HT-29 (cell line): ENCODE results near the gene PLGRKT. TPM values are rescaled to one million over a fixed set of nuclear protein-coding genes. Genes with fewer than 3 reads are reported as not detected.
"Not testable (repeated sequence)": the region's sequence is repeated elsewhere in the genome, so short reads cannot be mapped to it uniquely, and the experiment has no call there.

Experiments
- DNase-seq: peaks from one replicate; pipeline ENCODE4 v3.0.0-alpha.2; 2015; ENCODE audit warnings: low spot score
- total RNA-seq: library from RNA; depleted of rRNA; stranded (reverse); fragments of >200 nt; shearing (Covaris generic); gene quantifications from 2 replicates; pipeline ENCODE4 v1.2.3, GENCODE V29; 2014

The PLGRKT gene
- total RNA-seq, 1 experiment from 2014 or later = 4.1 TPM

DNA sequence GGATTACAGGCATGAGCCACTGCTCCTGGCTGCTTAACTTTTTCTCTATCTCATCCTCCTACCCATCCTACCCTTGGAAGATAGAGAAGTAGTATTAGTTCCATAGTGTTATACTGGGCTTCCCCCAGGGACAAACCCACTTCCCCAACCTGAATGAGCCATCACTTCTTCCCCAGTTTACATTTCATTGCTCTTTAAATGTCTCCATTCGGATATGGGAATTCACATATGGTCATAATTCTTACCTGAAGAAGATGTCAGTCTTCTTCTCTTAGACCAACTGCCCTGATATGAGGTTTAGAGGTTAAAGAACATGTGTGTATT lies 14.5 kb upstream of the PLGRKT start:
- DNase-seq = no peak

DNA sequence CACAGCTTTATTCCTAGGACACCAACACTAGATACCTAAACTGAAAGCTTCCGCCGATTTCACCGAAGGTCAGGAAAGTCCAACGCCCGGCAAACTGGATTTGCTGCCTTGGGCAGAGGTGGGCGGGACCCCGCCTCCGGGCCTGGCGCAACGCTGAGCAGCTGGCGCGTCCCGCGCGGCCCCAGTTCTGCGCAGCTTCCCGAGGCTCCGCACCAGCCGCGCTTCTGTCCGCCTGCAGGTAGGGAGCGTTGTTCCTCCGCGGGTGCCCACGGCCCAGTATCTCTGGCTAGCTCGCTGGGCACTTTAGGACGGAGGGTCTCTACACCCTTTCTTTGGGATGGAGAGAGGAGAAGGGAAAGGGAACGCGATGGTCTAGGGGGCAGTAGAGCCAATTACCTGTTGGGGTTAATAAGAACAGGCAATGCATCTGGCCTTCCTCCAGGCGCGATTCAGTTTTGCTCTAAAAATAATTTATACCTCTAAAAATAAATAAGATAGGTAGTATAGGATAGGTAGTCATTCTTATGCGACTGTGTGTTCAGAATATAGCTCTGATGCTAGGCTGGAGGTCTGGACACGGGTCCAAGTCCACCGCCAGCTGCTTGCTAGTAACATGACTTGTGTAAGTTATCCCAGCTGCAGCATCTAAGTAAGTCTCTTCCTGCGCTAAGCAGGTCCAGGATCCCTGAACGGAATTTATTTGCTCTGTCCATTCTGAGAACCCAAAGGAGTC lies 12.8 kb upstream of the PLGRKT start, which contains the start of gene CD274:
Gene CD274 (plus strand): TSS at position 184 of the 733 bp plus-strand sequence. CDS start 5,572 bp downstream, outside the sequence.
- peak; percentile 93 for DNase-seq

DNA sequence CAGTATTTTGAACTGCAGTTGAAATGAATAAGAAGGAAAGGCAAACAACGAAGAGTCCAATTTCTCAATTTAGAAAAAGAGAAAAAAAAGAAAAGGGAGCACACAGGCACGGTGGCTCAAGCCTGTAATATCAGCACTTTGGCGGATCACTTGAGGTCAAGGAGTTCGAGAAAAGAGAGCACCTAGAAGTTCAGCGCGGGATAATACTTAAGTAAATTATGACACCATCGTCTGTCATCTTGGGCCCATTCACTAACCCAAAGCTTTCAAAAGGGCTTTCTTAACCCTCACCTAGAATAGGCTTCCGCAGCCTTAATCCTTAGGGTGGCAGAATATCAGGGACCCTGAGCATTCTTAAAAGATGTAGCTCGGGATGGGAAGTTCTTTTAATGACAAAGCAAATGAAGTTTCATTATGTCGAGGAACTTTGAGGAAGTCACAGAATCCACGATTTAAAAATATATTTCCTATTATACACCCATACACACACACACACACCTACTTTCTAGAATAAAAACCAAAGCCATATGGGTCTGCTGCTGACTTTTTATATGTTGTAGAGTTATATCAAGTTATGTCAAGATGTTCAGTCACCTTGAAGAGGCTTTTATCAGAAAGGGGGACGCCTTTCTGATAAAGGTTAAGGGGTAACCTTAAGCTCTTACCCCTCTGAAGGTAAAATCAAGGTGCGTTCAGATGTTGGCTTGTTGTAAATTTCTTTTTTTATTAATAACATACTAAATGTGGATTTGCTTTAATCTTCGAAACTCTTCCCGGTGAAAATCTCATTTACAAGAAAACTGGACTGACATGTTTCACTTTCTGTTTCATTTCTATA lies 12.0 kb upstream of the PLGRKT start:
- DNase-seq = no peak

DNA sequence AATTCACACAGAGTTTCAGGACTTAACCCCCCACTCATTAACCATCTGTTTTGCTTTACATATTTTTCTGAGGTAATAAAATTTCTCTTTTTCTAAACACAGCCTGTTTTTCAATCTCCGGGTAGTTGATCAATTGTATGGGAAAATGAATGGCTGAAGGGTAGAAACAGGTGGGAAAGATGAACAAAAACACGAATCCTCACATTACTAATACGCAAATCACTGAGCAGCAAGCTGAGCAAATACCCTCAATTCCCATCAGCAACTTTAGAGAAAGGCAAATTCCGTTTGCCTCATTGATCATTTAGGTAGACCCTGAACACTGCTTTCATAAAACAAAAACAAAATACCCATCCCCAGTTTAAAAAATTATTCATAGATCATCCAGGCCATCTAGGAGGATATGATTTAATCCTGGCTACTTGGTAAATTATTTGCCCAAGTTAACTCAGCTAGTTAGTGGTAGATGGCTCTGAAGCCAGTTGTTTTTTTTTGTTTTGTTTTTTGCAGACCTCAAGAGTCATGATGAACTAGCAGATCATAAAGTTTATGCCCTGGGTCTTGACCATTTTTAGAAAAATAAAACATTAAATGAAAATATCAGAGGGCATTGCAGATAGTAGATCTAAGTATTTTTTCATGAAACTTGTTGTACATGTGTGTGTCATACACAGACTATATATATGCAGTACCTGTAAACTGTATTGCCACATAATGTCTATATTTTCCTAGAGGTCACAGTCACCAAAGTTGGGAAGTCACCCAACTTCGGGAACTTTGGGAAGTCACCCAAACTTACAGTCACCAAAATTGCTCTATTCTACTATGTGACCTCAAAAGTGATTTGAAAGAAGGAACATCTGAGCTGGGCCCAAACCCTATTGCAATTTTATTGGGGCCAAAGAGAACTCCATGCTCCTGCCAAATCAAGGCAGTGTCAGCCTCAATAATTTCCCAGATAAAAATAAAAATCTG lies 11.0 kb upstream of the PLGRKT start:
- no peak for DNase-seq

DNA sequence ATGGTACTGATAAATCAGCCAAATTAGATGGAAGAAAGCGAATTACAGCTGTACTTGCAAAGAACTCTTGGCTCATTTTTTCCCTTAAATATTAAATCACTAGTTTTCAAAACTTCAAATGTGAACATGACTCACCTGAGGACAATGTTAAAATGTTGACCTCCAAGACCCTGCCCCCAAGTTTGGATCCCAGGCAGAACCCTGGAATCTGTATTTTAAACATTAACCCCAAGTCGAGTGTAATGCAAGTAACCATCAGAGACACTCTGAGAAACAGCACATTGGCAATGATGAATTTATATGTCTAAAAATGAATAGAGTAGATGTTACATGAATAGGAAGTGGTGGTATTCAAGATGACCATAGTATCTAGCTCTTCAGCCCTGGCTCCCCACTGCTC lies 10.3 kb upstream of the PLGRKT start:
- no peak for DNase-seq

DNA sequence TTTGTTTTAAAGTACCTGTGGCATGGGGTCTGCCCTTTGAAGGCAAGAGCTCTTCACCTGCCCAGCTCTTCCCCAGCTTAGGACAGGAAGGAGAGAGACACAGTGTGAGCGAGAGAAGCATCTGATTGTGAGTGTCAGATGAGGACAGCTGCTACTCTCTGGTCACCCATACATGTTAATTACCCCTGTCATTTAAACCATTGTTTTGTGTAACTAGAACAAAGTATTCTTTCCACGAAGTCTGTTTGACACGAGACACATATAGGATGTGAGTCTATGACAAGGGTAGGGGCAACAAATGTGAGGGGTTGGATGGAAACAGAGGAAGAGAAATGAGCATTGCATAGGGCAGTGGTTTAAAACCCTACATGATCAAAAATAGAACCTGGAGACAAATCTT lies 9.6 kb upstream of the PLGRKT start:
- DNase-seq = no peak

DNA sequence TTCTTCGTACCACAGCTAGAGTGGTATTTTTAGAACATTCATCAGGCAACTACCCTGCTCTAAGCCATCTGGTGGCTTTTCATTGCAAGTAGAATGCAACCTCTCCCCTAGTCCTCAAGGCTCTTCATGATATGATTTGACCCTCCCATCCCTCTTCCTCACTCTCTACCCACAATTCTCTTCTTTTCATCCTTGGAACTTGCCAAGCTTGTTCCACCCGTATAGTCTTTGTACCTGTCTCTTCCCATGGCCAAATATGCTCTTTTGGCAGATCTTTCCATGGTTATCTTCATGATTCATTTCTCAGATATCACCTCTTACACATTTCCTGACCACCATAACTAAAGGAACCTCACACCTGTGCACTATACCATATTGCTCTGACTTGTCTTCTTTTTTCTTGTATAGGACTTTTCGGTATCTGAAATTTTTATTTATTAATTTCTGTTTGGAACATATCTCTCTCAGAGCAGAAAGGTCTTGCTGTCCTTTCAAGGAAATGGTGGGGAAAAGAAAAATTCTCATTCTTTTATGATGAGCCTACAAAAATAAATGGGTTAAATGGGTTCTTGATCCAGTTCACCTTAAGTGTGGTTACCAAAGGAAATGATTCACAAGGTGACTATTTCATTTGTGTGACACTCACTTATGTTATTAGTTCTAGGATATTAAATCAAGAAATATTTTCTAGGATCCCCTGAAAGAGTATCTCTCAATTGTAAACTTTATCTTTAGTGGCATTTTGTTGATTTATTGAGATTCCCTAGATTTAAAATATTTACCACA lies 8.9 kb upstream of the PLGRKT start:
- peak; percentile 76 for DNase-seq

DNA sequence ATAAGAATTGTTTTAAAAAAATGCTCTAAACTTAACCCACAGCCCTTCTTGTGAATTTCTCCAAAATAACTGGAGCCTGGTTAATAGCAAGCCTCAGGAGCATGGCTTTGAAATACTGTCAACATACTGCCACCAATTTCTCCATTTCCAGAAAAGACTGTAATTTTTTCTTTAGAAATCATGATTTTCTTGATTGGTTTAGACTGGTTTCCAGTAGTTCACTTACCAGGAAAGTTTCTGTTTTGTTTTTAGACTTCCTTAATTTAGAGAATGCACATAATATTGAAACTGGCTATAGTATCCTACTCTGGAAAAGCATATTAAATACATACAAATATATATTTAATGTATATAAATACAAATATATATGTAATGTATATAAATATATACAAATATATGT lies 8.2 kb upstream of the PLGRKT start:
- DNase-seq = no peak

DNA sequence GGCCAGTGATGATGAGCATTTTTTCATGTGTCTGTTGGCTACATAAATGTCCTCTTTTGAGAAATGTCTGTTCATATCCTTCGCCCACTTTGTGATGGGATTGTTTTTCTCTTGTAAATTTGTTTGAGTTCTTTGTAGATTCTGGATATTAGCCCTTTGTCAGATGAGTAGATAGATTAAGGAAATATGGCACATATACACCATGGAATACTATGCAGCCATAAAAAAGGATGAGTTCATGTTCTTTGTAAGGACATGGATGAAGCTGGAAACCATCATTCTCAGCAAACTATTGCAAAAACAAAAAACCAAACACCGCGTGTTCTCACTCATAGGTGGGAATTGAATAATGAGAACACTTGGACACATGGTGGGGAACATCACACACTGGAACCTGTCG lies 7.4 kb upstream of the PLGRKT start:
- not testable (repeated sequence) for DNase-seq

DNA sequence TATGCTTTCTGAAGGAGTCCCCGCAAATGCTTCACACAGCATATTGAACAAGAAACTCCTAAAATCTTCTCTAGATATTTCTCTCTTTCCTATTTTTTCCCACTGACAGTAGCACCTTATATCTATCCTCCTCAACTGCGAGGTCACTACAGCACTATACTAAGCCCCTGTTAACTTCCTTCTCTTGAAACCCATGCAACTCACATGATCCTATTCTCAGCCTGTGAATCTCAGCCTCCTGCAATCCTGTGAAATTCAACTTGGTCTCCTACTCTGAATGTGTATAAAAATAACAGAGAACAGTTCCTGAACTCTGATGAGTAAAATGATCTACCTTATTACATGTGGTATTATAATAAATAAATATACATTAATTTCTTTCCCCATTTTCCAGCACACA lies 6.1 kb upstream of the PLGRKT start:
- no peak for DNase-seq

DNA sequence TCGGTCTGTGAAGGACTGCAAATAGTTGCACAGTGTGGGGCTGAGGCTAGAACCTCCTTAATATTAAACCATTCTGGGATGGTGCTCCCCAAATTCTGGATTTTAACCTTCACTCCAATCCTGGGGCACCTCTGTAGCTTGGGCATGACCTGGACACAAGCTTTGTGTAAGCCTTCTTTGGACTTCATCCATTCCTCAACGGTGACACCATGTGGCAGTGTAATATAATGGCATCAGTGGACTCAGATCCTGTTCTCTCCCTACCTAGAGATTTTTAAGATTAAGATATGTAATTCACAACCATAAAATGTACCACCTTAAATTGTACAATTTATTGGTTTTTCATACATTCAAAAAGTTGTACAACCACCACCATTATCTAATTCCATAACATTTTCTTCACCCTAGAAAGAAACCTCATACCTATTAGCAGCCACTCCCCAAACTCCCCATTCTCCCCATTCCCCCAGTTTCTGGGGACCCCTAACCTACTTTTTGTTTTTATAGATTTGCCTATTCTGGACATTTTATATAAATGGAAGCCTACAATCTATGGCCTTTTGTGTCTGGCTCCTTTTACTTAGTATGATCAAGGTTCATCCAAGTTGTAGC lies 4.8 kb upstream of the PLGRKT start:
- DNase-seq = peak; percentile 71

DNA sequence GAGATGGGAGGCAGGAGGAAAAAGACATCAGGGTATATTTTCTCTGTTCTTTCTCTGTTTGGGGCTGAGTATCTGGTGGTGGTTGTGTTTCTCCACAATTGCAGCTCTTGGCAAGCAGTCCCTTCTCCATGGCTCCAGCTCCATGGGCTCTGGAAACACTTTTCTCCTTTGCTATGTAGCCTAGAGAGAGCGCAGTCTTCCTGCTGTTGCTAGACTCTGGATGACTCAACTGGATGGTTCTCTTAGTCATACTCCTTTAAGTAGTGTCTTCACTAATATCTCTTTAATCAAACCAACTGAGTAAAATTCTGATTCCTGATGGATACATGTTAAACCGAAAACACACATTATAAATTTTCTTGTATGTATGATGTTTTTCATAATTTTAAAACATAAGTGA lies 3.3 kb upstream of the PLGRKT start:
- no peak for DNase-seq

DNA sequence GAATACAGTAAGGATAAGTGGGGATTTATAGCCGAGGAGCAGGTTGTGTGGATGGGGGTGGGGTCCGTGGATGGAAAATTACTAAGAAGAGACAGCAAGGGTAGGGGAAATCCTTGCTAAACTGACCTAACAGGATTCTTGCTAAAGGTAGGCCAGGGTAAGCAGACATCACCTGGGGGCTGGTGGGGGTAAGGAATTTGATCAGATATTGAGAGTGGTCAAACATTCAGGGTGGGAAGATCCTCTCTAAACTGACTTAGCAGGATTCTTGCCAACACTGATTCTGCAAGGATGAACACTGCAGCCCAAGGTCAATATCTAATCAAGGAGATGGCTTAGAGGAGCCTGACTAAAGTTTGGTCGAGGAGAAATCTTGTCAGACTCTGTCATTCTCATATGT lies 2.7 kb upstream of the PLGRKT start:
- DNase-seq = no peak

DNA sequence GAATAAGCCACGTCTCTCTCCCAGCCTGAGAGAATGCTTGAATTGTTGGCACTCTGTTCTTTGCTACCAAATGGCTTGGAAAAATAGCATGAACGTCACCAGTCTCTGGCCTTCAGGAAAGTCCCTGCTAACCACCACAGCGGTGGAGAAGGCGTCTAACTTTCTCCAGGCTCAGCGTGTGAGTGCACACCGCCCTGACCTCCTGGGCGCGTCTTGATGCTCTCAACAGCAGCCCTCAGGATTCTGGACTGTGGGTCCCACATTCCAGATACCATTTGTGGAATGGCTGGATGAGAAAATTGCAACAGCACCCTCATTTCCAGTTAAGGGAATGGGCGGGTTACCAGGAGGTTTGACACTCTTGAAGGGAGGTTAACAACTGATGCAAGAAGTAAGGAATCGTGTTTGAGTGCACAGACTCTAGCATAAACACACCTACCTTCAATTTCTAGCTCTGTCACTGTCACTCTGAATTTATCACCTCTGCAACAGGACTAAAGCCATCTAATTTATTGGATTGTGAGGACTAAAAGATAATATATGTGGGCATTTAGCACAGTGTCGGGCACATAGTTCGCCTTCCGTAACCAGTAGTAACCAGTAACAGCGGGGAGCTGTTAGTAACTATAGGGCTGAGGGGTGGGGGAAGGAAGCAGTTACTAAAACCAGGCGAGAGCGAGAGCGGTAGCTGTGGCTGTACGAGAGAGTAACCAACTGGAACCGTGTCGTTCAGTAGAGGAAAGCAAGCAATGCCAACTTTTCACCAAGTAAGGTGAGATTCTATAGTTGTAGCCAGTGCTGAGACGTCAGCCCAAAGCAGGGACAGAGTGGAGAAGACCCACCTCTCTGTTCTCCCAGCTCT lies 807 bp upstream of the PLGRKT start:
- no peak for DNase-seq

DNA sequence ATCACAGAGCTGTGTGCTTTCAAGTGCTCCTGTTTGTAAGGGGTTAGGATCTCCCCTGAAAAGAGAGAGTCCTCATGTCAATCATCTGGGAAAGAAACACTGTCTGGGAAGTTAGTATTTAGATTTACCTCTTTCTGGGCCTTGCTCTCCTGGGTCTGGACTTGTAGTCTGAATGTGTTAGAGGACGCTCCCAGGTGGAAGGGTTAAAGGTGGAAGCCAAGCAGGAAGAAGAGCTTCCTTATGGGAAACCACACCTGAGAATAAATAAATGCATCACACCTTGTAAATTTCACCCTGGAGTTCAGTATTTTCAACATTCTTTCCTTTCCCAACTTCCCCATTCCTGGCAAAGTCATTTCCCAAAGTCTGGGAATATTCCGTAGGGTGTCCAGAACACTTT lies 1.3 kb downstream of the PLGRKT start:
- peak; percentile 58 for DNase-seq

DNA sequence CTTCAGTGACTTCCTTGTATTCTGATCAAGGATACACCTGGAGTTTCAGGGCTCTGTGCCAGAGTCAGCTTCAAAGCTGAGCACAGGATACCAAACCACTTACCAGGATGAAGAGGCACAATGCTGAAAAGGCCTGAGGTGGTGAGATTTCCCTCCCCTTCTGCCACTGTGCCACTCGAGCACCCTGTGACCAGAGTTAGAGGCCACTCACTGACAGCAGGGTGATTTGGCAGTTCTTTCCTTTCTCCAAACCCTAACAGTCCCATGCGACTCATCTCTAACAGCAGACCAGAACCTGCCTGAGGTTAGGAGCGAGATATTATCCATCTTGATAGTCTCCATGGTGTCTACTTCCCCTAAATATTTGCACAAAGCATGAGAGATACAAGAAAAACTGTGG lies 1.8 kb downstream of the PLGRKT start:
- DNase-seq = peak; percentile 27

DNA sequence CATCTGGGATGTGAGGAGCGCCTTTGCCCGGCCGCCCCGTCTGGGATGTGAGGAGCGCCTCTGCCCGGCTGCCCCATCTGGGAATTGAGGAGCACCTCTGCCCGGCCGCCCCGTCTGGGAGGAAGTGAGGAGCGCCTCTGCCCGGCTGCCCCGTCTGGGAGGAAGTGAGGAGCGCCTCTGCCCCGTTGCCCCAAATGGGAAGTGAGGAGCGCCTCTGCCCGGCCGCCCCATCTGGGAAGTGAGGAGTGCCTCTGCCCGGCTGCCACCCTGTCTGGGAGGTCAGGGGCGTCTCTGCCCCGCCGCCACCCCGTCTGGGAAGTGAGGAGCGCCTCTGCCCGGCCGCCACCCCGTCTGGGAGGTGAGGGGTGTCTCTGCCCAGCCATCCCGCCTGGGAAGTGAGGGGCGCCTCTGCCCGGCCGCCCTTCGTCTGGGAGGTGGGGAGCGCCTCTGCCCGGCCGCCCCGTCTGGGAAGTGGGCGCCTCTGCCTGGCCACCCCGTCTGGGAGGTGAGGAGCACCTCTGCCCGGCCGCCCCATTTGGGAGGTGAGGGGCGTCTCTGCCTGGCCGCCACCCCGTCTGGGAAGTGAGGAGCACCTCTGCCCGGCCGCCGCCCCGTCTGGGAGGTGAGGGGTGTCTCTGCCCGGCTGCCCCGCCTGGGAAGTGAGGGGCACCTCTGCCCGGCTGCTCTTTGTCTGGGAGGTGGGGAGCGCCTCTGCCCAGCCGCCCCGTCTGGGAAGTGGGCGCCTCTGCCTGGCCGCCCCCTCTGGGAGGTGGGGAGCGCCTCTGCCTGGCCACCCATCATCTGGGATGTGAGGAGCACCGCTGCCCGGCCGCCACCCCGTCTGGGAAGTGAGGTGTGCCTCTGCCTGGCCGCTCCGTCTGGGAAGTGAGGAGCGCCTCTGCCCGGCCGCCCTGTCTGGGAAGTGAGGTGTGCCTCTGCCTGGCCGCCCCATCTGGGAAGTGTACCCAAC lies 3.6 kb downstream of the PLGRKT start:
- not testable (repeated sequence) for DNase-seq

DNA sequence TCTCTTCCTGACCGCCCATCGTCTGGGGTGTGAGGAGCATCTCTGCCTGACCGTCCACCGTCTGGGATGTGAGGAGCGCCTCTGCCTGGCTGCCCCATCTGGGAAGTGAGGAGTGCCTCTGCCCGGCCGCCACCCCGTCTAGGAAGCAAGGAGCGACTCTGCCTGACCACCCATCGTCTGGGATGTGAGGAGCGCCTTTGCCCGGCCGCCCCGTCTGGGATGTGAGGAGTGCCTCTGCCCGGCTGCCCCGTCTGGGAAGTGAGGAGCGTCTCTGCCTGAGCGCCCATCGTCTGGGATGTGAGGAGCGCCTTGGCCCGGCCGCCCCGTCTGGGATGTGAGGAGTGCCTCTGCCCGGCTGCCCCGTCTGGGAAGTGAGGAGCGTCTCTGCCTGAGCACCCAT lies 4.4 kb downstream of the PLGRKT start:
- DNase-seq = not testable (repeated sequence)
